PC-9 (cell line): ENCODE measurements around the gene GAS1. TPM values are rescaled to one million over a fixed set of nuclear protein-coding genes. Genes with fewer than 3 reads are reported as not detected.

Experiments
- BruUV-seq: library from RNA; stranded (reverse); fragments of 400-500 nt; replicated peaks from 2 replicates; lab custom pipeline; 2021; lab: Mats Ljungman, UMichigan
- CTCF ChIA-PET: fragments of 300-600 bp; sonication (Branson Sonifier 250); formaldehyde crosslinking; loops from one replicate; lab custom pipeline; 2022; ENCODE audit warnings: antibody characterized with exemption; lab: Charles Lee
- POLR2A ChIA-PET: fragments of 300-600 bp; sonication (Branson Sonifier 250); formaldehyde crosslinking; loops from one replicate; lab custom pipeline; 2022; ENCODE audit warnings: antibody characterized with exemption; ENCODE audit not compliant: unreplicated experiment; lab: Charles Lee
- DNase-seq, 2 experiments: peaks; one replicate each; pipeline versions ENCODE4 v3.0.0 to v3.0.0-alpha.2; 2015 to 2022; ENCODE audit warnings: mixed read lengths in 1 of 2
- H2AFZ ChIP-seq: fragments of 200-600 bp; sonication (generic); 2 replicates; pipeline ENCODE4 v1.8.1; 2017; ENCODE audit warnings: antibody characterized with exemption
- H3F3A ChIP-seq: fragments of 200-600 bp; sonication (generic); 2 replicates; pipeline ENCODE4 v1.8.1; 2017; ENCODE audit warnings: antibody characterized with exemption, mild to moderate bottlenecking, low read depth; ENCODE audit not compliant: insufficient read depth
- H3K27ac ChIP-seq: fragments of 200-600 bp; sonication (generic); 2 replicates; pipeline ENCODE4 v1.6.1; 2016; ENCODE audit warnings: mixed run types
- H3K27me3 ChIP-seq: fragments of 200-600 bp; sonication (generic); 2 replicates; pipeline ENCODE4 v1.6.1; 2016; ENCODE audit warnings: low read depth, mixed run types; ENCODE audit not compliant: insufficient read depth
- H3K36me3 ChIP-seq: fragments of 200-600 bp; sonication (generic); 2 replicates; pipeline ENCODE4 v1.6.1; 2016; ENCODE audit warnings: low read depth, mixed run types
- H3K4me1 ChIP-seq: fragments of 200-600 bp; sonication (generic); replicated peaks from 2 replicates; pipeline ENCODE4 v1.6.1; 2016; ENCODE audit warnings: mixed run types; ENCODE audit not compliant: insufficient read depth
- H3K4me2 ChIP-seq: fragments of 200-600 bp; sonication (generic); 2 replicates; pipeline ENCODE4 v1.6.1; 2017; ENCODE audit warnings: mixed run types
- H3K4me3 ChIP-seq: fragments of 200-600 bp; sonication (generic); 2 replicates; pipeline ENCODE4 v1.6.1; 2016; ENCODE audit warnings: mixed run types
- H3K79me2 ChIP-seq: fragments of 200-600 bp; sonication (generic); 2 replicates; pipeline ENCODE4 v1.6.1; 2017; ENCODE audit warnings: low read depth, mixed run types
- H3K9me2 ChIP-seq: fragments of 200-600 bp; sonication (generic); 2 replicates; pipeline ENCODE4 v1.8.1; 2017; ENCODE audit warnings: mild to moderate bottlenecking; ENCODE audit not compliant: insufficient read depth
- H3K9me3 ChIP-seq: fragments of 200-600 bp; sonication (generic); 2 replicates; pipeline ENCODE4 v1.8.1; 2016; ENCODE audit warnings: low read depth; ENCODE audit not compliant: insufficient read depth
- H4K20me1 ChIP-seq: fragments of 200-600 bp; sonication (generic); 2 replicates; pipeline ENCODE4 v1.8.1; 2017; ENCODE audit not compliant: insufficient read depth
- EZH2 ChIP-seq: fragments of 200-600 bp; sonication (generic); IDR thresholded peaks from 2 replicates; pipeline ENCODE4 v1.8.0; 2017; ENCODE audit warnings: antibody characterized with exemption, low read depth
- intact Hi-C: fragments of 100-400 bp; cut with micrococcal nuclease; formaldehyde crosslinking; loops from one replicate; pipeline ENCODE4 v1.10.0; 2022; ENCODE audit not compliant: unreplicated experiment
- total RNA-seq: library from RNA; stranded (reverse); gene quantifications from 2 replicates; pipeline ENCODE4 v1.2.3, GENCODE V29; 2021
- TF ChIP-seq, protein P1 (sequence below): fragments of 200-600 bp; sonication (generic); conservative IDR thresholded peaks from 2 replicates; pipeline ENCODE4 v1.6.1; 2017; ENCODE audit warnings: mixed run types, antibody characterized with exemption, mild to moderate bottlenecking, moderate library complexity

The GAS1 gene
- total RNA-seq, 1 experiment from 2014 or later = not detected

- Histone ChIP-seq H3K9me3 (no peaks in the 10 kb centered on the region), H3K36me3 (no peaks in the 10 kb centered on the region), H3K9me2 (no peaks in the 10 kb centered on the region), H3K4me1 (peaks cover 14% of the 10 kb centered on the region), H3K79me2 (no peaks in the 10 kb centered on the region), H3K27ac (no peak overlapping the region), H3K4me3 (no peak overlapping the region), H3K27me3 (no peaks in the 10 kb centered on the region), H2AFZ (no peak overlapping the region), H4K20me1 (no peaks in the 10 kb centered on the region), H3F3A (no peaks in the 10 kb centered on the region), H3K4me2 (no peak overlapping the region)
- TF ChIP-seq, protein P1, sequence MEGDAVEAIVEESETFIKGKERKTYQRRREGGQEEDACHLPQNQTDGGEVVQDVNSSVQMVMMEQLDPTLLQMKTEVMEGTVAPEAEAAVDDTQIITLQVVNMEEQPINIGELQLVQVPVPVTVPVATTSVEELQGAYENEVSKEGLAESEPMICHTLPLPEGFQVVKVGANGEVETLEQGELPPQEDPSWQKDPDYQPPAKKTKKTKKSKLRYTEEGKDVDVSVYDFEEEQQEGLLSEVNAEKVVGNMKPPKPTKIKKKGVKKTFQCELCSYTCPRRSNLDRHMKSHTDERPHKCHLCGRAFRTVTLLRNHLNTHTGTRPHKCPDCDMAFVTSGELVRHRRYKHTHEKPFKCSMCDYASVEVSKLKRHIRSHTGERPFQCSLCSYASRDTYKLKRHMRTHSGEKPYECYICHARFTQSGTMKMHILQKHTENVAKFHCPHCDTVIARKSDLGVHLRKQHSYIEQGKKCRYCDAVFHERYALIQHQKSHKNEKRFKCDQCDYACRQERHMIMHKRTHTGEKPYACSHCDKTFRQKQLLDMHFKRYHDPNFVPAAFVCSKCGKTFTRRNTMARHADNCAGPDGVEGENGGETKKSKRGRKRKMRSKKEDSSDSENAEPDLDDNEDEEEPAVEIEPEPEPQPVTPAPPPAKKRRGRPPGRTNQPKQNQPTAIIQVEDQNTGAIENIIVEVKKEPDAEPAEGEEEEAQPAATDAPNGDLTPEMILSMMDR = no peak
- no peak for TF ChIP-seq EZH2
- POLR2A ChIA-PET = no interaction called here
- DNase-seq = no peak
- no TSS peak for BruUV-seq
- CTCF ChIA-PET = no interaction called here
- intact Hi-C loops = no loop called here
These were observed 33.5 kb upstream of the GAS1 start for GRCh38 chr9:86980802-86981201.

GRCh38 chr9:86979657-86980056, 32.4 kb upstream of the GAS1 start:
- H3K9me3 ChIP-seq = no peaks in the 10 kb centered on the region
- H3K27me3 ChIP-seq = no peaks in the 10 kb centered on the region
- POLR2A ChIA-PET = no interaction called here
- H3K36me3 ChIP-seq = no peaks in the 10 kb centered on the region
- H3K4me2 ChIP-seq = no peak overlapping the region
- 0 out of 2 replicates have a peak, but pooled peaks cover 4% of the 10 kb centered on the region for H3K9me2 ChIP-seq
- no peaks in the 10 kb centered on the region for H3K79me2 ChIP-seq
- no TSS peak for BruUV-seq
- DNase-seq = no peak
- H4K20me1 ChIP-seq = no peaks in the 10 kb centered on the region
- CTCF ChIA-PET = no interaction called here
- peaks cover 14% of the 10 kb centered on the region for H3K4me1 ChIP-seq
- H3K27ac ChIP-seq = no peak overlapping the region
- TF ChIP-seq EZH2 = no peak
- TF ChIP-seq, protein P1 = no peak
- intact Hi-C loops = no loop called here
- no peak overlapping the region for H3K4me3 ChIP-seq
- H3F3A ChIP-seq = no peaks in the 10 kb centered on the region
- no peak overlapping the region for H2AFZ ChIP-seq

- no peak overlapping the region for H3K27ac ChIP-seq
These were observed 31.7 kb upstream of the GAS1 start for GRCh38 chr9:86978922-86979474.

More at GRCh38 chr9:86978922-86979474, 31.7 kb upstream of the GAS1 start:
- Histone ChIP-seq H2AFZ (no peak overlapping the region), H3K4me3 (no peak overlapping the region), H3K36me3 (no peaks in the 10 kb centered on the region), H4K20me1 (no peaks in the 10 kb centered on the region), H3F3A (no peaks in the 10 kb centered on the region), H3K79me2 (no peaks in the 10 kb centered on the region), H3K4me2 (no peak overlapping the region), H3K4me1 (peaks cover 10% of the 10 kb centered on the region), H3K9me3 (no peaks in the 10 kb centered on the region), H3K9me2 (0 out of 2 replicates have a peak, but pooled peaks cover 4% of the 10 kb centered on the region), H3K27me3 (no peaks in the 10 kb centered on the region)
- no TSS peak for BruUV-seq
- intact Hi-C loops = no loop called here
- DNase-seq = no peak
- ChIA-PET CTCF (no interaction called here), POLR2A (no interaction called here)
- TF ChIP-seq, protein P1 = no peak
- no peak for TF ChIP-seq EZH2
